ENCODE measurements around the gene KLC4.

The KLC4 gene

DNA sequence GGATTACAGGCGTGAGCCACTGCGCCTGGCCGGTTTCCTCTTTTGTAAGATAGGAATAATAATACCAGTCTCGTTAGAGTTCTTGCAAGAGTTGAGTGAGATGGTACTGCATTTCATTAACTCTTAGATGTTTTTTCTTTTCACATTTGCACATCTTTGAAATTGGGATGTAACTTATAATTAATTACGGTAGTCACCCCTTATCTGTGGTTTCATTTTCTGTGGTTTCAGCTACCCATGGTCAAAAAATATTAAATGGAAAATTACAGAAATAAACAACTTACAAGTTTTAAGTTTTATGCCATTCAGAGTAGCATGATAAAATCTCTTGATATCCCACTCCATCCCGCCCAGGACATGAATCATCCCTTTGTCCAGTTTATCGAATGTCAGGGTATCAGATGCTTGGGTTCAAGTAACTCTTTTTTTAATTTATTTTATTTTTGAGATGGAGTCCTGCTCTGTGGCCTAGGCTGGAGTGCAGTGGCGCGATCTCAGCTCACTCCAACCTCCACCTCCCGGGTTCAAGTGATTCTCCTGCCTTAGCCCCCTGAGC lies 32.1 kb downstream of the KLC4 start:
- H3K4me3 ChIP-seq (ENCODE audit: low read length), result no peak overlapping the region
- H3K4me1 ChIP-seq (ENCODE audit: control insufficient read depth, insufficient read depth, low read length), result peaks cover 18% of the 10 kb centered on the region
- no peaks in the 10 kb centered on the region for H3K36me3 ChIP-seq (ENCODE audit: control insufficient read depth, insufficient read depth, low read length)

DNA sequence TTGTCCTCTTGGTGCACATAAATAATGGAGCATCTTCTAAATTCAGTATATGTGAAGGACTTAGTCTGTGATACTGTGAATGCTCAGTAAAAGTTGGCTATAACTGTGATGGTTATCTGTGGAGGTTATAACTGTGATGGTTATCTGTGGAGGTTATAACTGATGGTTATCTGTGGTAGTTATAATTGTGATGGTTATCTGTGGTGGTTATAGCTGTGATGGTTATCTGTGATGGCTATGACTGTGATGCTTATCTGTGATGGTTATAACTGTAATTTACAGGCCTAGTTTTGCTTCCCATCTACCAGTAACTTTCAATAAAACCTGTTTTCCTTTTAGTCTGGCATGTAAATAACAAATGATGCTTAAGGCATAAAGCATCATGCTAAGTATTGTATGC lies 33.2 kb downstream of the KLC4 start:
- Histone ChIP-seq H3K9ac (ENCODE audit: low read length) (no peak overlapping the region), H3K4me3 (ENCODE audit: low read length) (no peak overlapping the region), H3K27me3 (ENCODE audit: control insufficient read depth, insufficient read depth, low read length) (no peaks in the 10 kb centered on the region), H3K4me1 (ENCODE audit: control insufficient read depth, insufficient read depth, low read length) (peaks cover 29% of the 10 kb centered on the region), H3K36me3 (ENCODE audit: control insufficient read depth, insufficient read depth, low read length) (no peaks in the 10 kb centered on the region), H3K9me3 (ENCODE audit: control insufficient read depth, low read length) (no peaks in the 10 kb centered on the region)

More for the DNA sequence above, 32.1 kb downstream of the KLC4 start:
- Histone ChIP-seq H3K27me3 (ENCODE audit: control insufficient read depth, insufficient read depth, low read length) (no peaks in the 10 kb centered on the region), H3K9ac (ENCODE audit: low read length) (no peak overlapping the region), H3K9me3 (ENCODE audit: control insufficient read depth, low read length) (no peaks in the 10 kb centered on the region)

DNA sequence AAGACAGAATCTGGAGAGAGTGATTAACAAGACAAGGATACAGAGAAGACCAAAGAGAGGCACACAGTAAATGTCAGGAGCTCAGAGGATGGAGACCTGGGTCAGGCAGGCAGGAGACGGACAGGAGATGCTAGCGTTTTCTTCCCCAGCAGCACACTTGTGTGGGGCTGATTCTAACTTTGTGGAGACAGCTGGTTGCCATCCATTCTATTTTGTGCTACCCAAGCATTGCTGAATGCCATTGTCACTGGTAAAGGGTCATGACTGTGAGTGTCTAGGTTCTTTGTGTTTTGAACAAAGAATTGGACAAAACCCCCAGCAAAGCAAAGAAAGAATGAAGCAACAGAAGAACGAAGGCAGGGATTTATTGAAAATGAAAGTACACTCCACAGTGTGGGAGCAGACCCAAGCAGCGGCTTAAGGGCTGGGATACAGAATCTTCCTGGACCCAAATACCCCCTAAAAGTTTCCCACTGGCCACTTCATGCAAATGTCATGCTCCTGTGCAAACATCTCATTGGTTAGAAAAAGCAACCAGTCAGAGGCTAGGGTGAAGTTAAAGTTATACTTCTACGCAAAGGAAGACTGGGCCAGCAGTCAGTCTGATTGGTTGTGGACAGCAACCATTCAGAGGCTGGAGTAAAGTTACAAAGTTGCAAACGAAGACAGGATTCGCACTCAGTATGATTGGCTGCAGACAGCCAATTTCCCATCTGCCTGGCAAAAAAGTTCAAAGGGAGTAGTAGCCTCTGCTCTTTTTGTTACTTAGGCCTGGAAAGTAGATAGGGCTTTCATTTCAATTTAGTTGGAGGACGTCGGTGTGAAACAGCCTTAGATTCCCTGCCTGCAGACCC lies 34.2 kb downstream of the KLC4 start:
- peak overlapping the region; percentile 27 for H3K9ac ChIP-seq (ENCODE audit: low read length)
- H3K4me3 ChIP-seq (ENCODE audit: low read length), result no peak overlapping the region
- H3K4me1 ChIP-seq (ENCODE audit: control insufficient read depth, insufficient read depth, low read length), result peaks cover 32% of the 10 kb centered on the region
- H3K9me3 ChIP-seq (ENCODE audit: control insufficient read depth, low read length), result no peaks in the 10 kb centered on the region
- H3K27me3 ChIP-seq (ENCODE audit: control insufficient read depth, insufficient read depth, low read length), result no peaks in the 10 kb centered on the region
- no peaks in the 10 kb centered on the region for H3K36me3 ChIP-seq (ENCODE audit: control insufficient read depth, insufficient read depth, low read length)

DNA sequence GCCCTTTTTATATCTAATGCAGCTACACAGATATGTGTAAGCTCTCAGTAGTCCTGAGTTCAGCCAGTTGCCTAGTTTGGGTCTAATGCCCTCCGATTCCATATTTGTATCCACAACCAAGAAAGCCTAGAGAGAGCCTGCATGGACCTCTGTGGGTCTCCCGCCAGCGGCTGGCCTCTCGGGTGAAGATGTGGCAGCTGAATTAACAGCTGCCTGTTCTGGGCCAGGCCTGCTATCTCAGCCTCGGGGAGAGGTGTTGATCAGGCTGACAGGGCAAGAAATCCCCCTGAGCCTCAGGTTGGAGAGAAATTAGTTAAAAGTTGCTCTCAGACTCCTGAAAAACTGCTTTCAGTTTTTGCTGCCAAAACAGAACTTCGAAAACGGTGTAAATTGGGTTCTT lies 36.5 kb downstream of the KLC4 start:
- no peak overlapping the region for H3K4me3 ChIP-seq (ENCODE audit: low read length)
- peaks cover 32% of the 10 kb centered on the region for H3K4me1 ChIP-seq (ENCODE audit: control insufficient read depth, insufficient read depth, low read length)

DNA sequence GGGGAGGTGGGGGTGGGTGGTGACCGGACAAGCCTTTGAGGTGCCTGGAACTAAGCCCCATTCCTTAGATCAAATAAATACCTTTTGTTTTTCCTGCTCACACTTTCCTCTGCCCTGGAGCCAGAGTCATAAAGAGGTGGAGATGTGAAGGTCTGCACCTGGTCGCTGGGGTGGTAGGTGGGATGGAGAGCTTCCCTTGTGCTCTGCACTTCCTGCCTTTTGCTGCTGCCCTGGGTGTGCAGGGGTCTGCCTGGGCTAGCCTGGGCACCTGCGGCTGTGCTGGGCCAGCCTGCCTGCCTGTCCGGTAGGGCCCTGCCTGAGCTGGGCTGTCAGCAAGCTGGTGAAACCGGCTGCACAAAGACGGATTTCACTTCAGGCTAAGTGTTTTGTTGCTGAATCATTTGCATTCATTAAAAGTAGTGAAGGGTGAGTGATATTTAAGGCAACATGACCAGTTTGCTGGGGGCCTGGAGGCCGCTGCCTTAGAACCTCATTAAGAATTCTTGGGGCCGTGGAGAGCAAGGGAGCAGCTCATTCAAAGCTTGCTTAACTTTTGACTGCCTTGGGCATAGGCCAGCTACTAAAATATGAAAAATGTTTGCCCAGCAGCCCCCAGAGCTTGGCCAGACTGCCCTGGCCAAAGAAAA lies 37.1 kb downstream of the KLC4 start:
- H3K36me3 ChIP-seq (ENCODE audit: control insufficient read depth, insufficient read depth, low read length), result no peaks in the 10 kb centered on the region
- no peaks in the 10 kb centered on the region for H3K9me3 ChIP-seq (ENCODE audit: control insufficient read depth, low read length)
- H3K4me1 ChIP-seq (ENCODE audit: control insufficient read depth, insufficient read depth, low read length), result peaks cover 32% of the 10 kb centered on the region
- no peak overlapping the region for H3K4me3 ChIP-seq (ENCODE audit: low read length)
- no peaks in the 10 kb centered on the region for H3K27me3 ChIP-seq (ENCODE audit: control insufficient read depth, insufficient read depth, low read length)
- peak overlapping the region; percentile 56 for H3K9ac ChIP-seq (ENCODE audit: low read length)

More for the DNA sequence above, 36.5 kb downstream of the KLC4 start:
- Histone ChIP-seq H3K36me3 (ENCODE audit: control insufficient read depth, insufficient read depth, low read length) (no peaks in the 10 kb centered on the region), H3K27me3 (ENCODE audit: control insufficient read depth, insufficient read depth, low read length) (no peaks in the 10 kb centered on the region), H3K9ac (ENCODE audit: low read length) (peak overlapping the region; percentile 56), H3K9me3 (ENCODE audit: control insufficient read depth, low read length) (no peaks in the 10 kb centered on the region)

DNA sequence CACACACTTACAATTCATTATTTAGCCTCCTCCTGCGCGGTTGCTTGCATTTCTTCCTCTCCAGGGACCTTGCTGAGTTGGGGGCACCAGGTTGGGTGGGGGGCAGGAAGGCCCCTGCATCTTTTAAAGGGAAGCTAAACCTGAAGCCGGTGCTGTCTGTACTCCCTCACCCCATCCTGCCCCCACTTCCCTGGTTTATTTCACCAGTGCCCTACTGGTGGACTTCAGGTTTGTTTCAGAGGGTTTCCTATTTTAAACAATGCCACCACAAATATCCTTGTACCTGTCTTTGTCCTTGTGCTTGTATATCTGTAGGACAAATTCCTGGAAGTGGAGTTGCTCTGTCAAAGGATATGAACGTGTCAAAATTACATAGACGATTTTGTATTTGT lies 37.7 kb downstream of the KLC4 start:
- H3K27me3 ChIP-seq (ENCODE audit: control insufficient read depth, insufficient read depth, low read length), result no peaks in the 10 kb centered on the region
- no peaks in the 10 kb centered on the region for H3K36me3 ChIP-seq (ENCODE audit: control insufficient read depth, insufficient read depth, low read length)
- H3K4me1 ChIP-seq (ENCODE audit: control insufficient read depth, insufficient read depth, low read length), result peaks cover 32% of the 10 kb centered on the region
- H3K4me3 ChIP-seq (ENCODE audit: low read length), result no peak overlapping the region
- no peaks in the 10 kb centered on the region for H3K9me3 ChIP-seq (ENCODE audit: control insufficient read depth, low read length)
- H3K9ac ChIP-seq (ENCODE audit: low read length), result peak overlapping the region; percentile 56

DNA sequence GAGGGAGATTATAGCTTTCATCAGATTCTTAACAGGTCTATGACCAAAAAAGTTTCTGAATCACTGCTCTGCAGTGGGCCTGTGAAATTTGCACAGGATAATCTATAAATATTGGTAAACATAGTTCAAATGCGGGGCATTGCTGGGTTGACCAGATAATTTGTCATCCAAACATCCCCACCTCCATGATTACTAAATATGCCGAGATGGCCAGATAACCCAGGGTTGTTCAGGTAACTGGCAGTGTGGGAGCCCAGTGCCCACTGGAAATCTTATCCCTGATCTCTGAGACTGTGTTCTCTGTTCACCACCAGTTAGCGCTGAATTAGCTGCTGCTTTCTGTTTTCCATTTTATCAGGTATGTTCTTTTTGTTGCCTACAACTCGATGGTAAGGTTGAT lies 38.1 kb downstream of the KLC4 start:
- Histone ChIP-seq H3K27me3 (ENCODE audit: control insufficient read depth, insufficient read depth, low read length) (no peaks in the 10 kb centered on the region), H3K4me3 (ENCODE audit: low read length) (no peak overlapping the region), H3K4me1 (ENCODE audit: control insufficient read depth, insufficient read depth, low read length) (peaks cover 32% of the 10 kb centered on the region), H3K9me3 (ENCODE audit: control insufficient read depth, low read length) (no peaks in the 10 kb centered on the region), H3K36me3 (ENCODE audit: control insufficient read depth, insufficient read depth, low read length) (no peaks in the 10 kb centered on the region), H3K9ac (ENCODE audit: low read length) (no peak overlapping the region)

DNA sequence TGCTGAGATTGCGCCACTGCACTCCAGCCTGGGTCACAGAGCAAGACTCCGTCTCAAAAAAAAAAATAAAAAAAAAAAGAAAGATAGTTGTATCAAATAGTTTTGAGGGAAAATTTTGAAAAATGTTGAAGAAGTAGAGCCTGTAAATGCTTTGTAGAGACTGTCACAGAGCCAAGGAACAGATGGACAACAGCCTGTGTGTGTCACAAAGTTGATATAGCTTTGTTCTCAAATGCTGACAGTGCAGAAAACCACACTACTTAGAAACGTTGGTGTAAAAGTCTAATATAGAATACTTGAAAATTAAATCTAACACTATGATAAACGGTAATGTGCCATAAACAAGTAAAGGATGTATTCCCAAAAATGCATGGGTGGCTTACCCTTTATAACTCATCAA lies 42.1 kb downstream of the KLC4 start:
- Histone ChIP-seq H3K4me1 (ENCODE audit: control insufficient read depth, insufficient read depth, low read length) (peaks cover 15% of the 10 kb centered on the region), H3K9me3 (ENCODE audit: control insufficient read depth, low read length) (no peaks in the 10 kb centered on the region), H3K4me3 (ENCODE audit: low read length) (no peak overlapping the region), H3K36me3 (ENCODE audit: control insufficient read depth, insufficient read depth, low read length) (no peaks in the 10 kb centered on the region), H3K27me3 (ENCODE audit: control insufficient read depth, insufficient read depth, low read length) (no peaks in the 10 kb centered on the region), H3K9ac (ENCODE audit: low read length) (no peak overlapping the region)

DNA sequence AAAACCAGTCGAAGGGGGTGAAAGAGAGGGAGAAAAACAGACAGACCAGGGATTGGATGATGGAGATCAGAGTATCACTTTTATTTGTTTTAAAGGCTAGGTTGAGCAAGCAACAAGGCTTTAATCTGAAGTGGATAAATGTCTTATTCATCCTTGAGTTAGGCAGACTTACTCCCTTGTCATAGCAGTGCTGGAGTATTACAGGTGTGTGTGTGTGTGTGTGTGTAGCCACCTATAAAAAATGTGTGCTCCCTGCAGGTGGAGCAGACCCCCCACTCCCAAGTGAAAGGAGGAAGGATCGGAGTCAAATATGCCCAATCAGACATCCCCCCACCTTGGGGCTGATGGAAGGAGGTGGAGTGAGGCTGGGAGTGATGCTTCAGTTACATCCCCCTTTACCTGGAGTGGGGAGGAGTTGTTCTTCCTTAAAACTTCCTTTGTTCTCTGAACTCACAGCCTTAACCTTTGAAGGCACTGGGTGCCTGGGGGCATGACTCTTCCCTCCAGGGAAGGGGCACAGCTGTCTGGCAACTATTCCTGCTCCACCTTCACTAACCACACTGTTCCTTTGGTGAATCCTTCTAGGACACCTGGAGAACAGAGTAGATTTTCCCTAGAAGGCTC lies 43.9 kb downstream of the KLC4 start:
- Histone ChIP-seq H3K27me3 (ENCODE audit: control insufficient read depth, insufficient read depth, low read length) (no peaks in the 10 kb centered on the region), H3K9ac (ENCODE audit: low read length) (no peak overlapping the region), H3K36me3 (ENCODE audit: control insufficient read depth, insufficient read depth, low read length) (no peaks in the 10 kb centered on the region), H3K9me3 (ENCODE audit: control insufficient read depth, low read length) (no peaks in the 10 kb centered on the region), H3K4me1 (ENCODE audit: control insufficient read depth, insufficient read depth, low read length) (no peaks in the 10 kb centered on the region), H3K4me3 (ENCODE audit: low read length) (no peak overlapping the region)

DNA sequence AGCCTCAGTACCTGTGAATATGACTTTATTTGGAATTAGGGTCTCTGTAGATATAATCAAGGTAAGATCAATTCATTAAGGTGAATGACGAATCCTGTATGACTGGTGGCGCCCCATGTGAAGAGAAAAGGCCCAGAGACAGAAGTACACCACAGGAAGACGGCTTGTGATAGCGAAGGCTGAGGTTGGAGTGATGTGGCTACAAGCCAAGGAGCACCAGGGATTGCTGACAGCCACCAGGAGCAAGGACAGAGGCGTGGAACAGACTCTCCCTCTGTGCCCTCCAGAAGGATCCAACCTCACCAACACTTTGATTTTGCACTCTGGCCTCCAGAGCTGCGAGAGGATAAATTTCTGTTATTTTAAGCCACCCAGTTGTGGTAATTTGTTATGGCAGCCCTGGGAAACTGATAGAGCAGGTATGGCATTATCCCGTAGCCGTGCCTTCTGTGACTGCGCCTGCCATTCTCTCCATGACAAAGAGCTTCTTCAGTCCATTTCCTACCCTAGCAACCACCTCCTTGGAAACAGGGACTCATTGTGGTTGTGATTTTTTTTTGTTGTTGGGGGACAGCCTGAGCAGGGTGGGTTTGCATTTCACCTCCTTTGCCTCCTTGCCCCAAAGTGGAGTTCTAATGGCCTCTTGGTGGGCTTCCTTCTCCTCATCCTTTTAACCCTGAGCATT lies 46.2 kb downstream of the KLC4 start:
- H3K4me3 ChIP-seq (ENCODE audit: low read length), result no peak overlapping the region
- H3K27me3 ChIP-seq (ENCODE audit: control insufficient read depth, insufficient read depth, low read length), result no peaks in the 10 kb centered on the region
- no peaks in the 10 kb centered on the region for H3K9me3 ChIP-seq (ENCODE audit: control insufficient read depth, low read length)
- H3K4me1 ChIP-seq (ENCODE audit: control insufficient read depth, insufficient read depth, low read length), result no peaks in the 10 kb centered on the region
- H3K36me3 ChIP-seq (ENCODE audit: control insufficient read depth, insufficient read depth, low read length), result no peaks in the 10 kb centered on the region
- no peak overlapping the region for H3K9ac ChIP-seq (ENCODE audit: low read length)

DNA sequence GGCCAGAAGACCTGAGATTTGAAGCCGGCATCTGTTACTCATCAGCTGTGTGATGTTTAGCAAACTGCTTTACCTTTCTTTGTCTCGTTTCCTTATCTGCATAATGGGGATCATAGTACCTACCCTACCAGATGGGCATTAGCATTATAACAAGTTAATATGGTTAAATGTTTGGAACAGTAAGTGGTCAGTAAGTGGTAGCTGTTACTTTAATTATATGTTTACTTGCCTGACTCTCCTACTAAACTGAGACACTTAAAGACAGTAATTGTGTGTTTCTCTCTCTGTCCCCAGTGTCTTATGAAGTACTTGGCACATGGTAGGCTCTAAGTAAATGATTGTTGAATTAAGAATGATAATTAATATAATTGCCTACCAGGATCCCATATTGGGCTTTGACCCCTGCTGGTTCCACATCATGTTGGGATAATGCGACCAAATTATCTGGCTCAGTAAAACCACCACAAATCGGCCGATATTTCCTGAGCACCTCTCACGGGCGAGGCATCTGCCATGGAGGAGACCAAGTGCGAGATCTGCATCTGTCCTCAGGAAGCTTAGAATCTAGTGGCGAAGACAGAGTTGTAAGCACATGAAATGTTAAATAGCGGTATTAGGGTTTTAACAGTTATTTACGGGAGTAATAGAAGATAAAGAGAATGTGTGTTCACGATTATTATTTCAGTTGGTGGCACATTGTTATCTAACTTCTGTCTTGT lies 48.1 kb downstream of the KLC4 start:
- Histone ChIP-seq H3K27me3 (ENCODE audit: control insufficient read depth, insufficient read depth, low read length) (no peaks in the 10 kb centered on the region), H3K4me1 (ENCODE audit: control insufficient read depth, insufficient read depth, low read length) (no peaks in the 10 kb centered on the region), H3K36me3 (ENCODE audit: control insufficient read depth, insufficient read depth, low read length) (no peaks in the 10 kb centered on the region), H3K4me3 (ENCODE audit: low read length) (no peak overlapping the region), H3K9ac (ENCODE audit: low read length) (no peak overlapping the region), H3K9me3 (ENCODE audit: control insufficient read depth, low read length) (no peaks in the 10 kb centered on the region)
